ENCODE measurements around the gene NT5M.
"Not testable (repeated sequence)": the region's sequence is repeated elsewhere in the genome, so short reads cannot be mapped to it uniquely, and the experiment has no call there.

NT5M gene

GRCh38 chr17:17377071-17377967, 74.1 kb downstream of the NT5M start:
- no peak for DNase-seq

- DNase-seq = no peak
Measured at GRCh38 chr17:17379197-17379991, 76.2 kb downstream of the NT5M start.

GRCh38 chr17:17380145-17380925, 77.2 kb downstream of the NT5M start:
- DNase-seq = no peak

GRCh38 chr17:17381446-17382064, 78.4 kb downstream of the NT5M start:
- DNase-seq = no peak

GRCh38 chr17:17382065-17382459, 78.9 kb downstream of the NT5M start:
- DNase-seq = no peak

- no peak for DNase-seq
Measured at GRCh38 chr17:17382971-17383370, 79.8 kb downstream of the NT5M start.

GRCh38 chr17:17383431-17384290, 80.5 kb downstream of the NT5M start:
- not testable (repeated sequence) for DNase-seq

GRCh38 chr17:17384291-17384615, 81.1 kb downstream of the NT5M start:
- DNase-seq = no peak

GRCh38 chr17:17384961-17385360, 81.8 kb downstream of the NT5M start:
- no peak for DNase-seq

- no peak for DNase-seq
Measured at GRCh38 chr17:17385491-17385890, 82.3 kb downstream of the NT5M start.

GRCh38 chr17:17386094-17386800, 83.1 kb downstream of the NT5M start:
- DNase-seq = no peak

GRCh38 chr17:17387017-17387497, 83.9 kb downstream of the NT5M start:
- DNase-seq = no peak

GRCh38 chr17:17387498-17388362, 84.6 kb downstream of the NT5M start:
- no peak for DNase-seq

- DNase-seq = no peak
Measured at GRCh38 chr17:17388657-17389496, 85.7 kb downstream of the NT5M start.

- DNase-seq = peak; percentile 84
Measured at GRCh38 chr17:17391668-17392370, 88.6 kb downstream of the NT5M start.

- DNase-seq = no peak
Measured at GRCh38 chr17:17393976-17394375, 90.8 kb downstream of the NT5M start.

GRCh38 chr17:17394494-17394893, 91.3 kb downstream of the NT5M start:
- DNase-seq = no peak

- no peak for DNase-seq
Measured at GRCh38 chr17:17395246-17395802, 92.2 kb downstream of the NT5M start.

All from activated effector memory CD4-positive, alpha-beta T cell treated with anti-CD3 and anti-CD28 coated beads, Interleukin-2, amount 50 U/mL, for 16 hours (primary cell).